Measurements from ENCODE around the gene SLC34A1. TPM values are rescaled to one million over a fixed set of nuclear protein-coding genes. Genes with fewer than 3 reads are reported as not detected.

Gene SLC34A1
- total RNA-seq, 3 donors from 2014 or later (not counting 1 experiment from before 2014, with no cell fraction given) = 0.50 to 0.66 (median 0.63) TPM

DNA sequence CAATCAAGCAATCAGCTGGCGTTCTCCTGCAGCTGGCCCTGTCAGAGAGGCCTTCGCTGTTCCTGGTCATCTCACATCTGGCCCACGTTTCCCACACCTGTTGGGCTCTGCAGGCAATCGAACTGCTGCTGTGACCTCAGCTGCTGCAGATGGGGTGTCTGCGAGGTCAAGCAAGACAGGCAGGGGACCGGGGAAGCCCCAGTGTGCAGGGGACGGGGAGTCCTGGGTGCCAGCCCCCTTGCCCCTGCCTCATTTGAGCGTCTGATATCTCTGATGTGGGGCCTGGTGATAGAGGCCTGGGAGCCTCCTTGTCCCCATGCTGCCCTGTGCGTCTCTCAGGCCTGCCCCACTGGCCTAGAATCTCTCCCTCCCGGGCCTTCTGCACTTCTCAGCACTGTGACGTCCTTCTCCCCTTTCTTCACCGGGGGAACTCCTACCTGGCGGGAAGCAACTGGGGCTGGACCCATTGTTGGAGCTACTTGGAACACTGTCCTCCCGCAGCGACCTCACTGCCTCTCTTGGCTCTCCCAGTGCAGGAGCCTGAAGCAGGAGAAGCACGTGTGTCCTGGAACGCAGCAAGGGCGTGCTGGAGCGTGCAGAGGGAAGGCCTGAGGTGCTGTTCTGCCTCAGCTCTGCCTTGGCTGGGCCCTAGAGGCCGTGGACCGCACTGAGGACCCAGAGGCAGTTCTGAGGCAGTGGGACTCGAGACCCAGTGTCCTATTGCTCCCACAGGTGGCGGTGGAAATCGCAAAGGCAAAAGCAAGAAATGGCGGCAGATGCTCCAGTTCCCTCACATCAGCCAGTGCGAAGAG, 46.1 kb downstream of the SLC34A1 start:
- Histone ChIP-seq H3K36me3 (ENCODE audit: control insufficient read depth, insufficient read depth, low read length) (peaks cover 52% of the 10 kb centered on the region), H3K27ac (ENCODE audit: low read length) (peak overlapping the region; percentile 93), H3K4me3 (ENCODE audit: low read length) (no peak overlapping the region), H3K4me1 (ENCODE audit: control insufficient read depth, insufficient read depth, low read length) (peaks cover 90% of the 10 kb centered on the region), H3K27me3 (ENCODE audit: control insufficient read depth, insufficient read depth, low read length) (no peaks in the 10 kb centered on the region), H3K9me3 (ENCODE audit: control insufficient read depth, insufficient read depth, low read length) (no peaks in the 10 kb centered on the region)
- Mint-ChIP-seq H3K9me3 (no peaks in the 10 kb centered on the region), H3K4me3 (peak overlapping the region; percentile 90), H3K27me3 (ENCODE audit: low read depth in 2 of 2) (no peaks in the 10 kb centered on the region), H3K4me1 (peaks cover 60 to 84% of the 10 kb centered on the region in 2 donors), H3K27ac (peak overlapping the region; percentile 94 to 99), H3K36me3 (no peaks in the 10 kb centered on the region)
- TF ChIP-seq, protein P1, sequence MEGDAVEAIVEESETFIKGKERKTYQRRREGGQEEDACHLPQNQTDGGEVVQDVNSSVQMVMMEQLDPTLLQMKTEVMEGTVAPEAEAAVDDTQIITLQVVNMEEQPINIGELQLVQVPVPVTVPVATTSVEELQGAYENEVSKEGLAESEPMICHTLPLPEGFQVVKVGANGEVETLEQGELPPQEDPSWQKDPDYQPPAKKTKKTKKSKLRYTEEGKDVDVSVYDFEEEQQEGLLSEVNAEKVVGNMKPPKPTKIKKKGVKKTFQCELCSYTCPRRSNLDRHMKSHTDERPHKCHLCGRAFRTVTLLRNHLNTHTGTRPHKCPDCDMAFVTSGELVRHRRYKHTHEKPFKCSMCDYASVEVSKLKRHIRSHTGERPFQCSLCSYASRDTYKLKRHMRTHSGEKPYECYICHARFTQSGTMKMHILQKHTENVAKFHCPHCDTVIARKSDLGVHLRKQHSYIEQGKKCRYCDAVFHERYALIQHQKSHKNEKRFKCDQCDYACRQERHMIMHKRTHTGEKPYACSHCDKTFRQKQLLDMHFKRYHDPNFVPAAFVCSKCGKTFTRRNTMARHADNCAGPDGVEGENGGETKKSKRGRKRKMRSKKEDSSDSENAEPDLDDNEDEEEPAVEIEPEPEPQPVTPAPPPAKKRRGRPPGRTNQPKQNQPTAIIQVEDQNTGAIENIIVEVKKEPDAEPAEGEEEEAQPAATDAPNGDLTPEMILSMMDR (IDR thresholded peaks at IDR 0.05) = no peak
- ATAC-seq (no peak), DNase-seq (peak in 1 of 2 donors; percentile 45)
- intact Hi-C loops (cut with micrococcal nuclease) = no loop called here
- WGBS (ENCODE audit: insufficient coverage) = 62% methylated on average over 26 of the region's 26 CpGs

DNA sequence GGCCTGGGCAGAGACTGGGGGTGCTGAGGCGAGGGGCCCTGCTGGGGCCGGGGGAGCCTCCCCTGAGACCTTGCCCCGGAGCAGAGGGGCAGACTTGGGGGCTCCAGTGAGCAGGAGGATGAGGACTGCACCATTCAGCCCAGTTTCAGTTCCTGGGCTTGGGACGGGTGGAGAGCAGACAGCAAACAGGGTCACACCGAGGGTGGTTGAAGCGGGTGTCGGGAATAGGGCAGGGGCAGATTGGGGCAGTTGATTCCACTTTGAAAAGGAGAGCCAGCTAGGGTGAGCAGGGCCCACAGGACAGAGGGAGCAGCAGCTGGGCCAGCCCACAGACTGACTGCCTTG, 46.7 kb downstream of the SLC34A1 start:
- Histone ChIP-seq H3K27ac (ENCODE audit: low read length) (peak overlapping the region; percentile 93), H3K4me1 (ENCODE audit: control insufficient read depth, insufficient read depth, low read length) (peaks cover 90% of the 10 kb centered on the region), H3K4me3 (ENCODE audit: low read length) (no peak overlapping the region), H3K27me3 (ENCODE audit: control insufficient read depth, insufficient read depth, low read length) (no peaks in the 10 kb centered on the region), H3K9me3 (ENCODE audit: control insufficient read depth, insufficient read depth, low read length) (no peaks in the 10 kb centered on the region), H3K36me3 (ENCODE audit: control insufficient read depth, insufficient read depth, low read length) (peaks cover 58% of the 10 kb centered on the region)
- Mint-ChIP-seq H3K9me3 (no peaks in the 10 kb centered on the region), H3K27ac (peak overlapping the region; percentile 94 to 99), H3K4me1 (peaks cover 54 to 78% of the 10 kb centered on the region in 2 donors), H3K36me3 (no peaks in the 10 kb centered on the region), H3K27me3 (ENCODE audit: low read depth in 2 of 2) (no peaks in the 10 kb centered on the region), H3K4me3 (peak overlapping the region; percentile 83)
- WGBS (ENCODE audit: insufficient coverage) = 45% methylated on average over 7 of the region's 7 CpGs
- DNase-seq (no peak), ATAC-seq (no peak)
- TF ChIP-seq, protein P1 (IDR thresholded peaks at IDR 0.05) = no peak
- intact Hi-C loops (cut with micrococcal nuclease) = no loop called here

DNA sequence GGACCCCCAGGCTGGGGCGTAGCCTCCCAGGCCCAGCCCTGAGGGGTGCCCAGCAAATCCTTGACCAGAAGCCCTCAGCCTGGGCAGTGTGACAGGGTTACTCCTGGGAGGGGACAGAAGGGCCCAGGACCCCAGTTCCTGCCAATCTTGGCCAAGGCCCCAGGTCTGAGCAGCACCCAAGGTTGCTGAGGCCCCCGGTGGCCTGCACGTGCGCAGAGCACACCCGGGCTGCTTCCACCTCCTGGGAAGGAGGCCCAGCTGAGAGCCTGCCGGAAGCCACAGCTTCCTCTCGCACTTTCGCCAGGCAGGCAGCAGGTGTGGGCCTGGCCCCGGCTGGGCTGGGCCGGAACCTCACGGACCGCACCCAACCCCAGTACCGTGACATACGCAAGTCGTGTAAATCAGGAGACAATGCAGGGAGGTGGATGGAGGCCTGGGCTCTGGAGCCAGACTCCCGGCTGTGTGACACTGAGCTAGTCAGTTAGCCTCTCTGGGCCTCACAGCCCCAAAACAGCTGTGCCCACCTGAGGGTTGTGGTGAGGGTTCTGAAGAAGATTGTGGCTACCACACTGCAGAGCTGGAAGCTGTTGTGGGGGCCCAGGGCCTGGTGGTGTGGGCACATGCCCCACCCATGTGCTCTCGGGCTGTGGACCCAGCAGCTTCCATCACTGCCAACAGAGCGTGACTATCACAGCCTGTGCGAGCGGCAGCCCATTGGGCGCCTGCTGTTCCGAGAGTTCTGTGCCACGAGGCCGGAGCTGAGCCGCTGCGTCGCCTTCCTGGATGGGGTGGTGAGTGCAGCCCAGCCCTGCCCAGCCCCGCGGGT, 47.3 kb downstream of the SLC34A1 start:
- H3K27me3 Mint-ChIP-seq (ENCODE audit: low read depth in 2 of 2) = no peaks in the 10 kb centered on the region

More for the DNA sequence above, 47.3 kb downstream of the SLC34A1 start:
- Mint-ChIP-seq H3K27ac (peak overlapping the region; percentile 94 to 99), H3K4me1 (peaks cover 50 to 74% of the 10 kb centered on the region in 2 donors), H3K36me3 (no peaks in the 10 kb centered on the region), H3K9me3 (no peaks in the 10 kb centered on the region), H3K4me3 (peak overlapping the region; percentile 83)
- Histone ChIP-seq H3K9me3 (ENCODE audit: control insufficient read depth, insufficient read depth, low read length) (no peaks in the 10 kb centered on the region), H3K27me3 (ENCODE audit: control insufficient read depth, insufficient read depth, low read length) (no peaks in the 10 kb centered on the region), H3K36me3 (ENCODE audit: control insufficient read depth, insufficient read depth, low read length) (peaks cover 64% of the 10 kb centered on the region), H3K4me3 (ENCODE audit: low read length) (peak overlapping the region; percentile 1), H3K27ac (ENCODE audit: low read length) (peak overlapping the region; percentile 93), H3K4me1 (ENCODE audit: control insufficient read depth, insufficient read depth, low read length) (peaks cover 95% of the 10 kb centered on the region)
- TF ChIP-seq, protein P1 (IDR thresholded peaks at IDR 0.05) = no peak
- WGBS (ENCODE audit: insufficient coverage) = 4% methylated on average over 29 of the region's 29 CpGs
- intact Hi-C loops (cut with micrococcal nuclease) = no loop called here
- DNase-seq = peak; percentile 56 to 88
- ATAC-seq = peak; percentile 22 to 51 (median 42)
